ENCODE data around the gene BTBD1. TPM values are rescaled to one million over a fixed set of nuclear protein-coding genes. Genes with fewer than 3 reads are reported as not detected.

BTBD1 gene
- total RNA-seq, 2 donors from 2014 or later, result 62.3 to 73.4 TPM

GRCh38 chr15:82970078-82970686 lies 96.9 kb downstream of the BTBD1 start:
- Histone ChIP-seq H3K9me3 (no peaks in the 10 kb centered on the region), H3K27me3 (replicated peaks; ENCODE audit: insufficient read depth) (no peaks in the 10 kb centered on the region), H3K4me1 (ENCODE audit: control insufficient read depth in 1 of 2, low read depth in 2 of 2) (peaks cover 0 to 8% of the 10 kb centered on the region in 2 donors), H3K4me3 (no peak overlapping the region), H3K27ac (no peak overlapping the region), H3K36me3 (no peaks in the 10 kb centered on the region)
- TF ChIP-seq CTCF (IDR thresholded peaks at IDR 0.05), result no peak
- DNase-seq (ENCODE audit: low spot score) (no peak), ATAC-seq (ENCODE audit: insufficient number of reproducible peaks, low FRiP score, low read depth) (no peak)

- Histone ChIP-seq H3K4me3 (no peak overlapping the region), H3K36me3 (no peaks in the 10 kb centered on the region), H3K27me3 (replicated peaks; ENCODE audit: insufficient read depth) (no peaks in the 10 kb centered on the region), H3K4me1 (ENCODE audit: control insufficient read depth in 1 of 2, low read depth in 2 of 2) (peaks cover 0 to 8% of the 10 kb centered on the region in 2 donors), H3K27ac (no peak overlapping the region), H3K9me3 (no peaks in the 10 kb centered on the region)
- ATAC-seq (ENCODE audit: insufficient number of reproducible peaks, low FRiP score, low read depth) (no peak), DNase-seq (ENCODE audit: low spot score) (no peak)
- TF ChIP-seq CTCF (IDR thresholded peaks at IDR 0.05), result no peak
Observed at GRCh38 chr15:82969353-82969752, 97.7 kb downstream of the BTBD1 start.

GRCh38 chr15:82968066-82968465 lies 99.0 kb downstream of the BTBD1 start:
- Histone ChIP-seq H3K4me1 (ENCODE audit: control insufficient read depth in 1 of 2, low read depth in 2 of 2) (peaks cover 0 to 8% of the 10 kb centered on the region in 2 donors), H3K4me3 (no peak overlapping the region), H3K36me3 (no peaks in the 10 kb centered on the region), H3K27ac (no peak overlapping the region), H3K9me3 (no peaks in the 10 kb centered on the region), H3K27me3 (replicated peaks; ENCODE audit: insufficient read depth) (no peaks in the 10 kb centered on the region)
- no peak for TF ChIP-seq CTCF (IDR thresholded peaks at IDR 0.05)
- DNase-seq (ENCODE audit: low spot score) (no peak), ATAC-seq (ENCODE audit: insufficient number of reproducible peaks, low FRiP score, low read depth) (no peak)

GRCh38 chr15:82966671-82967071 lies 100.4 kb downstream of the BTBD1 start:
- Histone ChIP-seq H3K9me3 (no peaks in the 10 kb centered on the region), H3K27me3 (replicated peaks; ENCODE audit: insufficient read depth) (no peaks in the 10 kb centered on the region), H3K4me1 (ENCODE audit: control insufficient read depth in 1 of 2, low read depth in 2 of 2) (peaks cover 0 to 8% of the 10 kb centered on the region in 2 donors), H3K27ac (no peak overlapping the region), H3K4me3 (no peak overlapping the region), H3K36me3 (no peaks in the 10 kb centered on the region)
- ATAC-seq (ENCODE audit: insufficient number of reproducible peaks, low FRiP score, low read depth), result no peak
- no peak for DNase-seq (ENCODE audit: low spot score)
- TF ChIP-seq CTCF (IDR thresholded peaks at IDR 0.05), result no peak

Other genes with a start within 250 kb of the BTBD1 start
- gene HOMER2, start 114.5 kb downstream of the BTBD1 start, total RNA-seq, result 1 to 10 TPM; 1.8 to 4.9 TPM
- 10 to 100 TPM; 15.1 to 15.6 TPM for gene RAMAC, start 81.0 kb downstream of the BTBD1 start, total RNA-seq
- gene C15orf40, start 55.6 kb downstream of the BTBD1 start, total RNA-seq, result 10 to 100 TPM; 10.2 to 16.7 TPM
- gene TM6SF1, start 40.4 kb upstream of the BTBD1 start, total RNA-seq, result 10 to 100 TPM in 1 of 2 donors, 1 to 10 TPM in 1; 9.1 to 11.0 TPM
- 100 to 1,000 TPM in 1 of 2 donors, 10 to 100 TPM in 1; 19.6 to 118 TPM for gene HDGFL3, start 140.6 kb upstream of the BTBD1 start, total RNA-seq
- 1 to 10 TPM in 1 of 2 donors, under 1 TPM in 1; 0.49 to 1.2 TPM for gene BNC1, start 217.4 kb upstream of the BTBD1 start, total RNA-seq